ENCODE results near the gene ZBTB14. TPM values are rescaled to one million over a fixed set of nuclear protein-coding genes. Genes with fewer than 3 reads are reported as not detected.

The ZBTB14 gene
- total RNA-seq: 27.9 TPM

GRCh38 chr18:5295231-5295920, at the start of gene ZBTB14:
Gene ZBTB14, minus strand, starts transcription at chr18:5295726. Its CDS starts 2,480 bp downstream, at chr18:5293246.

Other genes starting within 250 kb of the ZBTB14 start
- 3.8 TPM for gene AKAIN1, start 98.5 kb downstream of the ZBTB14 start, total RNA-seq
- 85.8 TPM for gene EPB41L3, start 248.3 kb upstream of the ZBTB14 start, total RNA-seq